Measurements from ENCODE around the gene CGRRF1. TPM values are rescaled to one million over a fixed set of nuclear protein-coding genes. Genes with fewer than 3 reads are reported as not detected.

The CGRRF1 gene
- total and polyA plus RNA-seq, 2 of the 13 experiments (the other 11 are each of a cell fraction or from before 2014, with no cell fraction given) = 16.8 to 18.2 TPM

DNA sequence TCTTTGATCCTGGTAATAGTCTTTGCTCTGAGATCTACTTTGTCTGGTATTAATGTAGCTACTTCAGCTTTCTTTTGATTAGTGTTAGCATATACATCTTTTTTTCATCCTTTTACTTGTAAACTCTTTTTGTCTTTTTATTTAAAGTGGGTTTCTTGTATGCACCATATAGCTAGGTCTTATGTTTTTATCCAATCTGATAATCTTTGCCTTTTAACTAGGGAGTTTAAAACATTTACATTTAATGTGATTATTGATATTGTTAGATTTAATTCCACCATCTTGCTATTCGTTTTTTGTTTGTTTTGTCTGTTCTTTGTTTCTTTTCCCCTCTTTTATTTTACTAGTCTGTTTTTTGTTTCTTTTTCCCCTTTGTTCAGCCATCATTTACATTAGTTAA, 6.0 kb downstream of the CGRRF1 start:
- 95% methylated on average over 1 of the region's 1 CpG for WGBS (ENCODE audit: low lambda C conversion rate)
- no peaks in the 10 kb centered on the region for H3K27me3 ChIP-seq (ENCODE audit: control insufficient read depth in 1 of 2, insufficient read depth in 2 of 2, low read length in 2 of 2)
- TF ChIP-seq TAF1 (CRISPR knock-in tag; IDR thresholded peaks at IDR 0.05) = no peak
- TF ChIP-seq ZBTB38 (CRISPR knock-in tag; IDR thresholded peaks at IDR 0.05) = no peak
- TF ChIP-seq ZNF263 (CRISPR knock-in tag; IDR thresholded peaks at IDR 0.05) = no peak
- no peak for TF ChIP-seq ZNF496 (CRISPR knock-in tag; IDR thresholded peaks at IDR 0.05; ENCODE audit: insufficient replicate concordance)
- no peak for TF ChIP-seq KAT7 (CRISPR knock-in tag; IDR thresholded peaks at IDR 0.05; ENCODE audit: borderline replicate concordance)
- TF ChIP-seq SRY (CRISPR knock-in tag; IDR thresholded peaks at IDR 0.05) = no peak
- TF ChIP-seq, protein P1, sequence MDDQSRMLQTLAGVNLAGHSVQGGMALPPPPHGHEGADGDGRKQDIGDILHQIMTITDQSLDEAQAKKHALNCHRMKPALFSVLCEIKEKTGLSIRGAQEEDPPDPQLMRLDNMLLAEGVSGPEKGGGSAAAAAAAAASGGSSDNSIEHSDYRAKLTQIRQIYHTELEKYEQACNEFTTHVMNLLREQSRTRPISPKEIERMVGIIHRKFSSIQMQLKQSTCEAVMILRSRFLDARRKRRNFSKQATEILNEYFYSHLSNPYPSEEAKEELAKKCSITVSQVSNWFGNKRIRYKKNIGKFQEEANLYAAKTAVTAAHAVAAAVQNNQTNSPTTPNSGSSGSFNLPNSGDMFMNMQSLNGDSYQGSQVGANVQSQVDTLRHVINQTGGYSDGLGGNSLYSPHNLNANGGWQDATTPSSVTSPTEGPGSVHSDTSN (CRISPR knock-in tag; IDR thresholded peaks at IDR 0.05; ENCODE audit: borderline replicate concordance) = no peak
- no peaks in the 10 kb centered on the region for H4K20me1 ChIP-seq (ENCODE audit: insufficient read depth, low read length)
- peaks cover 38% of the 10 kb centered on the region for H3K4me1 ChIP-seq (ENCODE audit: insufficient read depth, low read length)
- FAIRE-seq (no peak), DNase-seq (ENCODE audit: low spot score) (no peak), ATAC-seq (no peak)
- ChIA-PET POLR2A (no interaction called here), CTCF (ENCODE audit: low intra/inter-chr PET ratio, low total read pairs) (no interaction called here)
- H3K9ac ChIP-seq (ENCODE audit: insufficient read depth, low read depth, low read length) = no peak overlapping the region
- H3K27ac ChIP-seq (ENCODE audit: extremely low read length, insufficient read depth, low read length) = no peak overlapping the region
- in situ Hi-C loops (cut with HindIII; ENCODE audit: extremely low pct_ligation_motif_present, low pct_unique_long_range_greater_than_20kb) = no loop called here
- intact Hi-C loops (cut with micrococcal nuclease; ENCODE audit: unreplicated experiment) = no loop called here
- H3K4me3 ChIP-seq (replicated peaks in 1 of 3; ENCODE audit: insufficient read depth in 1 of 3, low read depth in 2 of 3, low read length in 3 of 3) = no peak overlapping the region
- no peaks in the 10 kb centered on the region for H3K9me3 ChIP-seq (ENCODE audit: low read length)
- no peak overlapping the region for H3K4me2 ChIP-seq (ENCODE audit: low read depth, low read length)
- 0 out of 5 replicates have a peak, but pooled peaks cover 1 to 5% of the 10 kb centered on the region in 2 experiments for H3K36me3 ChIP-seq (replicated peaks in 1 of 2; ENCODE audit: control insufficient read depth in 1 of 2, insufficient read depth in 2 of 2, low read length in 2 of 2)
- H3K79me2 ChIP-seq (ENCODE audit: insufficient read depth, low read length) = peaks cover 65% of the 10 kb centered on the region
- BruUV-seq (replicated peaks) = no TSS peak
- no peak overlapping the region for H2AFZ ChIP-seq (ENCODE audit: low read length)

DNA sequence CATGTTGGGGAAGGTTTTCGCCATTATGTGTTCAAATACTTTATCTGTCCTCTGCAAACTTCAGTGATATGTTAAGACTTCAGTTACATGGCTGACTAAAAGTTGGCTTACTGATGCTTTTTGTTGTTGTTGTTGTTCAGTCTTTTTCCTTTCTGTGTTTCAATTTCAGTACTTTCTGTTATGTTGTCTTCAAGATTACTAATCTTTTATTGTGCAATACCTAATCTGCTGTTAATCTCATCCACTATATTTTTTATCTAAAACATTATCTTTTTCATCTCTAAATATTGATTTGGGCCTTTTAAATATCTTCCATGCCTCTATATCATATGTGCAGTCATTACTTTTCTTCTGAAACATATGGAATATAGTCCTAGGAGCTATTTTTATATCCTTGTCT, 7.0 kb downstream of the CGRRF1 start:
- Histone ChIP-seq H3K9me3 (ENCODE audit: low read length) (no peaks in the 10 kb centered on the region), H3K4me2 (ENCODE audit: low read depth, low read length) (no peak overlapping the region), H3K27ac (ENCODE audit: extremely low read length, insufficient read depth, low read length) (no peak overlapping the region), H3K79me2 (ENCODE audit: insufficient read depth, low read length) (peaks cover 55% of the 10 kb centered on the region), H3K4me1 (ENCODE audit: insufficient read depth, low read length) (peaks cover 28% of the 10 kb centered on the region), H3K36me3 (replicated peaks in 1 of 2; ENCODE audit: control insufficient read depth in 1 of 2, insufficient read depth in 2 of 2, low read length in 2 of 2) (0 out of 5 replicates have a peak, but pooled peaks cover 1 to 5% of the 10 kb centered on the region in 2 experiments), H3K27me3 (ENCODE audit: control insufficient read depth in 1 of 2, insufficient read depth in 2 of 2, low read length in 2 of 2) (no peaks in the 10 kb centered on the region), H4K20me1 (ENCODE audit: insufficient read depth, low read length) (no peaks in the 10 kb centered on the region), H2AFZ (ENCODE audit: low read length) (no peak overlapping the region), H3K9ac (ENCODE audit: insufficient read depth, low read depth, low read length) (no peak overlapping the region), H3K4me3 (replicated peaks in 1 of 3; ENCODE audit: insufficient read depth in 1 of 3, low read depth in 2 of 3, low read length in 3 of 3) (no peak overlapping the region)
- intact Hi-C loops (cut with micrococcal nuclease; ENCODE audit: unreplicated experiment) (no loop called here), in situ Hi-C loops (cut with HindIII; ENCODE audit: extremely low pct_ligation_motif_present, low pct_unique_long_range_greater_than_20kb) (no loop called here)
- 97% methylated on average over 1 of the region's 1 CpG for whole genome bisulfite sequencing (ENCODE audit: low lambda C conversion rate)
- CTCF ChIA-PET (ENCODE audit: low intra/inter-chr PET ratio, low total read pairs) = no interaction called here
- no TSS peak for BruUV-seq (replicated peaks)
- POLR2A ChIA-PET = no interaction called here
- TF ChIP-seq CEBPB (IDR thresholded peaks at IDR 0.05; ENCODE audit: borderline replicate concordance, low read depth, low read length) = peak; percentile 68
- TF ChIP-seq, protein P2, sequence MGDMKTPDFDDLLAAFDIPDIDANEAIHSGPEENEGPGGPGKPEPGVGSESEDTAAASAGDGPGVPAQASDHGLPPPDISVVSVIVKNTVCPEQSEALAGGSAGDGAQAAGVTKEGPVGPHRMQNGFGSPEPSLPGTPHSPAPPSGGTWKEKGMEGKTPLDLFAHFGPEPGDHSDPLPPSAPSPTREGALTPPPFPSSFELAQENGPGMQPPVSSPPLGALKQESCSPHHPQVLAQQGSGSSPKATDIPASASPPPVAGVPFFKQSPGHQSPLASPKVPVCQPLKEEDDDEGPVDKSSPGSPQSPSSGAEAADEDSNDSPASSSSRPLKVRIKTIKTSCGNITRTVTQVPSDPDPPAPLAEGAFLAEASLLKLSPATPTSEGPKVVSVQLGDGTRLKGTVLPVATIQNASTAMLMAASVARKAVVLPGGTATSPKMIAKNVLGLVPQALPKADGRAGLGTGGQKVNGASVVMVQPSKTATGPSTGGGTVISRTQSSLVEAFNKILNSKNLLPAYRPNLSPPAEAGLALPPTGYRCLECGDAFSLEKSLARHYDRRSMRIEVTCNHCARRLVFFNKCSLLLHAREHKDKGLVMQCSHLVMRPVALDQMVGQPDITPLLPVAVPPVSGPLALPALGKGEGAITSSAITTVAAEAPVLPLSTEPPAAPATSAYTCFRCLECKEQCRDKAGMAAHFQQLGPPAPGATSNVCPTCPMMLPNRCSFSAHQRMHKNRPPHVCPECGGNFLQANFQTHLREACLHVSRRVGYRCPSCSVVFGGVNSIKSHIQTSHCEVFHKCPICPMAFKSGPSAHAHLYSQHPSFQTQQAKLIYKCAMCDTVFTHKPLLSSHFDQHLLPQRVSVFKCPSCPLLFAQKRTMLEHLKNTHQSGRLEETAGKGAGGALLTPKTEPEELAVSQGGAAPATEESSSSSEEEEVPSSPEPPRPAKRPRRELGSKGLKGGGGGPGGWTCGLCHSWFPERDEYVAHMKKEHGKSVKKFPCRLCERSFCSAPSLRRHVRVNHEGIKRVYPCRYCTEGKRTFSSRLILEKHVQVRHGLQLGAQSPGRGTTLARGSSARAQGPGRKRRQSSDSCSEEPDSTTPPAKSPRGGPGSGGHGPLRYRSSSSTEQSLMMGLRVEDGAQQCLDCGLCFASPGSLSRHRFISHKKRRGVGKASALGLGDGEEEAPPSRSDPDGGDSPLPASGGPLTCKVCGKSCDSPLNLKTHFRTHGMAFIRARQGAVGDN (CRISPR knock-in tag; IDR thresholded peaks at IDR 0.05) = no peak
- no peak for ATAC-seq
- DNase-seq (ENCODE audit: low spot score) = no peak
- no peak for FAIRE-seq

Data from HepG2 (cell line).